ENCODE results near the gene CBS.
A peak's percentile ranks its signal among the peaks of the same experiment; 100 is the strongest.
"Not testable (repeated sequence)": the region's sequence is repeated elsewhere in the genome, so short reads cannot be mapped to it uniquely, and the experiment has no call there.

Gene CBS

GRCh38 chr21:43075170-43076022, at the start of gene CBS:
TSS of gene CBS (minus strand) at chr21:43075835. CDS start at chr21:43072193, 3,642 bp downstream.
- not testable (repeated sequence) for DNase-seq (ENCODE audit: low read depth)

GRCh38 chr21:43115956-43116355, 40.3 kb upstream of the CBS start:
- DNase-seq (ENCODE audit: low read depth), result not testable (repeated sequence)

GRCh38 chr21:43114483-43114882, 38.8 kb upstream of the CBS start:
- not testable (repeated sequence) for DNase-seq (ENCODE audit: low read depth)

- DNase-seq (ENCODE audit: low read depth), result not testable (repeated sequence)
Measured at GRCh38 chr21:43109006-43109405, 33.4 kb upstream of the CBS start.

GRCh38 chr21:43108177-43108576, 32.5 kb upstream of the CBS start:
- DNase-seq (ENCODE audit: low read depth), result not testable (repeated sequence)

GRCh38 chr21:43107794-43108137, 32.1 kb upstream of the CBS start:
- DNase-seq (ENCODE audit: low read depth), result not testable (repeated sequence)

- peak; percentile 1 for DNase-seq (ENCODE audit: low read depth)
Measured at GRCh38 chr21:43106965-43107793, 31.5 kb upstream of the CBS start, which contains the start of gene U2AF1. TSS of gene U2AF1 (minus strand) at chr21:43107570. CDS start at chr21:43107494, 76 bp downstream.

GRCh38 chr21:43104642-43105041, 29.0 kb upstream of the CBS start:
- DNase-seq (ENCODE audit: low read depth), result not testable (repeated sequence)

- DNase-seq (ENCODE audit: low read depth), result not testable (repeated sequence)
Measured at GRCh38 chr21:43102281-43102680, 26.6 kb upstream of the CBS start.

- DNase-seq (ENCODE audit: low read depth), result not testable (repeated sequence)
Measured at GRCh38 chr21:43101676-43102075, 26.0 kb upstream of the CBS start.

GRCh38 chr21:43101000-43101399, 25.4 kb upstream of the CBS start:
- DNase-seq (ENCODE audit: low read depth), result not testable (repeated sequence)

- DNase-seq (ENCODE audit: low read depth), result not testable (repeated sequence)
Measured at GRCh38 chr21:43091979-43092614, 16.5 kb upstream of the CBS start.

- DNase-seq (ENCODE audit: low read depth), result not testable (repeated sequence)
Measured at GRCh38 chr21:43090947-43091346, 15.3 kb upstream of the CBS start.

GRCh38 chr21:43089463-43089862, 13.8 kb upstream of the CBS start:
- not testable (repeated sequence) for DNase-seq (ENCODE audit: low read depth)

GRCh38 chr21:43082587-43083300, 7.1 kb upstream of the CBS start:
- not testable (repeated sequence) for DNase-seq (ENCODE audit: low read depth)

GRCh38 chr21:43076643-43077042, 1.0 kb upstream of the CBS start:
- not testable (repeated sequence) for DNase-seq (ENCODE audit: low read depth)

- DNase-seq (ENCODE audit: low read depth), result not testable (repeated sequence)
Measured at GRCh38 chr21:43076023-43076637, 495 bp upstream of the CBS start.

- DNase-seq (ENCODE audit: low read depth), result not testable (repeated sequence)
Measured at GRCh38 chr21:43074401-43075169, 1.1 kb downstream of the CBS start.

GRCh38 chr21:43072742-43073141, 2.9 kb downstream of the CBS start:
- not testable (repeated sequence) for DNase-seq (ENCODE audit: low read depth)

GRCh38 chr21:43069682-43070081, 6.0 kb downstream of the CBS start:
- DNase-seq (ENCODE audit: low read depth), result not testable (repeated sequence)

All from ELR (cell line).